IMR-90 (cell line): Measurements from ENCODE around the gene GCN1. TPM values are rescaled to one million over a fixed set of nuclear protein-coding genes. Genes with fewer than 3 reads are reported as not detected.

Experiments used
- ATAC-seq: fragments of 200-7000 bp; cut with Tn5 transposase; 2 replicates; pipeline ENCODE4 v1.9.1; 2020; ENCODE audit warnings: low read depth, mild to moderate bottlenecking, moderate library complexity
- BruUV-seq: library from RNA; stranded (reverse); fragments of 400-500 nt; replicated peaks from 2 replicates; lab custom pipeline; 2021; lab: Mats Ljungman, UMichigan
- CTCF ChIA-PET: fragments of 300-600 bp; formaldehyde crosslinking; extraction: SDS; loops from one replicate; lab custom pipeline; 2021; ENCODE audit warnings: antibody characterized with exemption; lab: Yijun Ruan, JAX
- POLR2A ChIA-PET: fragments of 300-600 bp; sonication (Branson Sonifier 250); formaldehyde crosslinking; loops from one replicate; lab custom pipeline; 2022; ENCODE audit warnings: antibody characterized with exemption; ENCODE audit not compliant: unreplicated experiment; lab: Charles Lee
- DNase-seq: peaks from one replicate; pipeline ENCODE4 v3.0.0; 2013
- H2AFZ ChIP-seq: replicated peaks from 2 replicates; pipeline ENCODE3; 2013; ENCODE audit warnings: low read length, mild to moderate bottlenecking; ENCODE audit not compliant: poor library complexity
- H2AK5ac ChIP-seq: 2 replicates; pipeline ENCODE4 v1.6.1; 2013; ENCODE audit warnings: low read depth, low read length, inconsistent platforms
- H2AK9ac ChIP-seq: replicated peaks from 2 replicates; pipeline ENCODE3; 2013; ENCODE audit warnings: mild to moderate bottlenecking, low read depth, low read length, moderate library complexity; ENCODE audit not compliant: poor library complexity
- H2BK120ac ChIP-seq: 2 replicates; pipeline ENCODE4 v1.6.1; 2013; ENCODE audit warnings: low read depth, low read length, inconsistent platforms
- H2BK15ac ChIP-seq: 3 replicates; pipeline ENCODE4 v1.6.1; 2013; ENCODE audit warnings: low read depth, low read length, inconsistent platforms
- H2BK20ac ChIP-seq: 2 replicates; pipeline ENCODE4 v1.6.1; 2013; ENCODE audit warnings: low read depth, mild to moderate bottlenecking, inconsistent platforms, low read length, moderate library complexity
- H2BK5ac ChIP-seq: 2 replicates; pipeline ENCODE4 v1.6.1; 2013; ENCODE audit warnings: mild to moderate bottlenecking, low read depth, low read length, inconsistent platforms; ENCODE audit not compliant: poor library complexity, severe bottlenecking
- H3K14ac ChIP-seq: replicated peaks from 2 replicates; pipeline ENCODE4 v1.6.1; 2013; ENCODE audit warnings: low read depth, low read length, inconsistent platforms
- H3K18ac ChIP-seq: 2 replicates; pipeline ENCODE4 v1.6.1; 2013; ENCODE audit warnings: low read depth, low read length, control low read depth
- H3K23ac ChIP-seq: 2 replicates; pipeline ENCODE4 v1.6.1; 2013; ENCODE audit warnings: low read depth, low read length, inconsistent platforms
- H3K27ac ChIP-seq: 2 replicates; pipeline ENCODE4 v1.5.1; 2013; ENCODE audit warnings: mild to moderate bottlenecking, control low read depth, low read length; ENCODE audit not compliant: insufficient read depth
- H3K27me3 ChIP-seq: 2 replicates; pipeline ENCODE4 v1.6.1; 2013; ENCODE audit warnings: low read length; ENCODE audit not compliant: control insufficient read depth, insufficient read depth
- H3K36me3 ChIP-seq: 2 replicates; pipeline ENCODE4 v1.6.1; 2013; ENCODE audit warnings: low read length, mixed read lengths; ENCODE audit not compliant: control insufficient read depth, insufficient read depth
- H3K4ac ChIP-seq: 2 replicates; pipeline ENCODE4 v1.6.1; 2013; ENCODE audit warnings: low read depth, low read length, inconsistent platforms
- H3K4me1 ChIP-seq: 2 replicates; pipeline ENCODE4 v1.6.1; 2013; ENCODE audit warnings: low read length, mixed read lengths; ENCODE audit not compliant: control insufficient read depth, insufficient read depth
- H3K4me2 ChIP-seq: 2 replicates; pipeline ENCODE4 v1.6.1; 2013; ENCODE audit warnings: low read depth, mild to moderate bottlenecking, control low read depth, low read length, moderate library complexity
- H3K4me3 ChIP-seq: 2 replicates; pipeline ENCODE4 v1.5.1; 2013; ENCODE audit warnings: low read depth, mild to moderate bottlenecking, control low read depth, low read length, moderate library complexity; ENCODE audit not compliant: insufficient read depth
- H3K56ac ChIP-seq: 2 replicates; pipeline ENCODE4 v1.6.1; 2013; ENCODE audit warnings: low read length, inconsistent platforms; ENCODE audit not compliant: insufficient read depth; ENCODE audit errors: extremely low read depth
- H3K79me1 ChIP-seq, 2 experiments: 2 replicates each; pipeline ENCODE4 v1.6.1; 2013; ENCODE audit warnings: low read length in 2 of 2, inconsistent platforms in 1 of 2, low read depth in 1 of 2
- H3K9ac ChIP-seq: 2 replicates; pipeline ENCODE4 v1.6.1; 2013; ENCODE audit warnings: low read depth, low read length, control low read depth
- H3K9me1 ChIP-seq: 2 replicates; pipeline ENCODE4 v1.6.1; 2013; ENCODE audit warnings: low read length, inconsistent platforms; ENCODE audit not compliant: insufficient read depth
- H3K9me3 ChIP-seq: 2 replicates; pipeline ENCODE4 v1.6.1; 2013; ENCODE audit warnings: low read length; ENCODE audit not compliant: control insufficient read depth, insufficient read depth
- H4K20me1 ChIP-seq: 2 replicates; pipeline ENCODE4 v1.6.1; 2013; ENCODE audit warnings: low read length, inconsistent platforms; ENCODE audit not compliant: insufficient read depth
- H4K5ac ChIP-seq: 2 replicates; pipeline ENCODE4 v1.6.1; 2013; ENCODE audit warnings: mild to moderate bottlenecking, low read depth, low read length, control low read depth
- H4K8ac ChIP-seq, 2 experiments: 2 replicates each; pipeline ENCODE4 v1.6.1; 2013; ENCODE audit warnings: low read depth in 2 of 2, low read length in 2 of 2, control low read depth in 1 of 2, inconsistent platforms in 1 of 2
- H4K91ac ChIP-seq: 2 replicates; pipeline ENCODE4 v1.6.1; 2013; ENCODE audit warnings: low read depth, low read length, inconsistent platforms; ENCODE audit not compliant: insufficient read depth
- FOS ChIP-seq: fragments of 150-350 bp; IDR thresholded peaks from 2 replicates; pipeline ENCODE4 v1.6.1; 2016; ENCODE audit warnings: low read depth, low read length
- MAZ ChIP-seq: IDR thresholded peaks from 2 replicates; pipeline ENCODE4 v1.6.1; 2012; ENCODE audit warnings: low read depth, mild to moderate bottlenecking, low read length, improper control_type of control experiment, moderate library complexity, borderline replicate concordance
- SMC3 ChIP-seq: fragments of 150-350 bp; IDR thresholded peaks from 2 replicates; pipeline ENCODE4 v1.6.1; 2016; ENCODE audit warnings: low read depth, mild to moderate bottlenecking, antibody characterized with exemption, low read length, moderate library complexity
- WGBS, 2 experiments: methylation state at CpG; one replicate each; pipeline versions ENCODE4 v1.1.5 to v1.1.7; 2013; ENCODE audit warnings: missing lambda C conversion rate in 2 of 2; ENCODE audit not compliant: insufficient read length in 1 of 2; ENCODE audit errors: extremely low coverage in 2 of 2; 5-methylcytosine and 5-hydroxymethylcytosine counted together
- dilution Hi-C: fragments of 300-500 bp; cut with HindIII; formaldehyde crosslinking; loops from one replicate; pipeline ENCODE4 v1.14.3; 2018; ENCODE audit warnings: low sequenced_read_pairs; ENCODE audit not compliant: unreplicated experiment
- in situ Hi-C: fragments of 300-500 bp; cut with MboI; formaldehyde crosslinking; loops from 3 replicates; pipeline ENCODE4 v1.14.3; 2019; ENCODE audit warnings: low sequenced_read_pairs, inconsistent platforms, mixed read lengths
- intact Hi-C: fragments of 100-400 bp; cut with micrococcal nuclease; formaldehyde crosslinking; loops from 2 replicates; pipeline ENCODE4 v1.10.0; 2022
- polyA plus RNA-seq, 3 experiments: library from polyadenylated mRNA; depleted of rRNA; stranded (reverse); fragments of >200 nt; gene quantifications; 2 replicates each; pipeline ENCODE4 v1.2.3, GENCODE V29; 2012; ENCODE audit warnings: low replicate concordance in 1 of 3
- total RNA-seq: library from RNA; depleted of rRNA; stranded (reverse); fragments of >200 nt; gene quantifications from 2 replicates; pipeline ENCODE4 v1.2.3, GENCODE V29; 2012
- TF ChIP-seq, protein P1 (sequence below): conservative IDR thresholded peaks from 2 replicates; pipeline ENCODE4 v1.5.1; 2012; ENCODE audit warnings: mild to moderate bottlenecking, low read depth, low read length, improper control_type of control experiment

Gene GCN1
- total and polyA plus RNA-seq, 2 of the 4 experiments (the other 2 are of a cell fraction): 57.8 to 77.6 TPM

DNA sequence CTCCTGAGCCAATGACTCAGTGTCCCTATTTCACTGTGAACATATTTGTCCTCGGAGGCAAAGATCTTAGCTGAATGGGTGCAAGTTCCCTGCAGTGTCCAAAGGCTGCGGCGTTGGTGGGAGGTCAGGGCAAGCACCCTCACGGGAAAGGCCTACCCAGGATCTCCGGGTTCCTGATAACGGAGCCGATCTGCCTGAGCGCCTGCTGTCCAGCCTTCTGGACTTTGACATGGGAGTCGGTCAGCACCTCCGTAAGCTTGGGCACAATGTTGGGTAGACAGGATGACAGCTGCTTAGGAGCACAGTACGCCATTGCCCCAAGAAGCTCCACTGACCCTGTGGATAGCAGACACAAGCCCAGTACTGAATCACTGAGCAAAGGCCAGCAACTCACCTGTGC, 46.5 kb downstream of the GCN1 start:
- Histone ChIP-seq H3K9me3 (no peaks in the 10 kb centered on the region), H3K4me1 (no peaks in the 10 kb centered on the region), H2AK9ac (no peak overlapping the region), H2AK5ac (no peak overlapping the region), H4K91ac (no peak overlapping the region), H3K36me3 (peaks cover 75% of the 10 kb centered on the region), H3K4me2 (no peak overlapping the region), H4K8ac (no peak overlapping the region), H2AFZ (no peak overlapping the region), H3K27me3 (no peaks in the 10 kb centered on the region), H2BK120ac (no peak overlapping the region), H4K5ac (no peak overlapping the region), H3K79me1 (peaks cover under 1 to 4% of the 10 kb centered on the region in 2 experiments; a peak in 1 of 4 replicates), H3K18ac (no peak overlapping the region), H2BK20ac (no peak overlapping the region), H3K9ac (no peak overlapping the region), H3K14ac (no peak overlapping the region), H4K20me1 (no peaks in the 10 kb centered on the region), H2BK15ac (no peak overlapping the region), H3K56ac (no peak overlapping the region), H3K23ac (no peak overlapping the region), H3K4ac (no peak overlapping the region), H3K4me3 (no peak overlapping the region), H2BK5ac (no peak overlapping the region), H3K9me1 (no peaks in the 10 kb centered on the region), H3K27ac (no peak overlapping the region)
- ATAC-seq (no peak), DNase-seq (no peak)
- 97% methylated on average over 10 of the region's 11 CpGs; no CpG with 5 or more reads in 1 of the 2 experiments for WGBS, 2 experiments
- ChIA-PET CTCF (no interaction called here), POLR2A (interaction anchor here (1.3 kb wide), 1 partner anchor 53 kb away, joined by 3 read pairs; the partner anchor contains the start of gene RPLP0)
- intact Hi-C loops: no loop called here
- TF ChIP-seq, protein P1, sequence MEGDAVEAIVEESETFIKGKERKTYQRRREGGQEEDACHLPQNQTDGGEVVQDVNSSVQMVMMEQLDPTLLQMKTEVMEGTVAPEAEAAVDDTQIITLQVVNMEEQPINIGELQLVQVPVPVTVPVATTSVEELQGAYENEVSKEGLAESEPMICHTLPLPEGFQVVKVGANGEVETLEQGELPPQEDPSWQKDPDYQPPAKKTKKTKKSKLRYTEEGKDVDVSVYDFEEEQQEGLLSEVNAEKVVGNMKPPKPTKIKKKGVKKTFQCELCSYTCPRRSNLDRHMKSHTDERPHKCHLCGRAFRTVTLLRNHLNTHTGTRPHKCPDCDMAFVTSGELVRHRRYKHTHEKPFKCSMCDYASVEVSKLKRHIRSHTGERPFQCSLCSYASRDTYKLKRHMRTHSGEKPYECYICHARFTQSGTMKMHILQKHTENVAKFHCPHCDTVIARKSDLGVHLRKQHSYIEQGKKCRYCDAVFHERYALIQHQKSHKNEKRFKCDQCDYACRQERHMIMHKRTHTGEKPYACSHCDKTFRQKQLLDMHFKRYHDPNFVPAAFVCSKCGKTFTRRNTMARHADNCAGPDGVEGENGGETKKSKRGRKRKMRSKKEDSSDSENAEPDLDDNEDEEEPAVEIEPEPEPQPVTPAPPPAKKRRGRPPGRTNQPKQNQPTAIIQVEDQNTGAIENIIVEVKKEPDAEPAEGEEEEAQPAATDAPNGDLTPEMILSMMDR: no peak
- TF ChIP-seq FOS (no peak), SMC3 (no peak), MAZ (no peak)
- in situ Hi-C loops: no loop called here
- dilution Hi-C loops: no loop called here
- BruUV-seq: no TSS peak
